WTC11 (cell line): ENCODE data around the gene FAM185A. TPM values are rescaled to one million over a fixed set of nuclear protein-coding genes. Genes with fewer than 3 reads are reported as not detected.

Experiments
- ATAC-seq: fragments of 200-7000 bp; cut with Tn5 transposase; 2 replicates; pipeline ENCODE4 v1.10.0; 2021; ENCODE audit warnings: mild to moderate bottlenecking, moderate library complexity
- CTCF ChIA-PET: fragments of 300-600 bp; sonication (Branson Sonifier 250); formaldehyde crosslinking; loops from one replicate; lab custom pipeline; 2021; ENCODE audit warnings: antibody characterized with exemption; lab: Charles Lee
- POLR2A ChIA-PET: fragments of 350-600 bp; sonication (Branson Sonifier 250); formaldehyde crosslinking; loops from one replicate; lab custom pipeline; 2021; ENCODE audit warnings: antibody characterized with exemption; lab: Charles Lee
- DNase-seq: peaks from one replicate; pipeline ENCODE4 v3.0.0; 2021; ENCODE audit warnings: low spot score
- H3K27ac Mint-ChIP-seq: 2 replicates; pipeline ENCODE4 v1.8.0; 2021; ENCODE audit warnings: mixed read lengths
- H3K27me3 Mint-ChIP-seq: 2 replicates; pipeline ENCODE4 v1.8.0; 2021; ENCODE audit warnings: low read depth, mild to moderate bottlenecking, moderate library complexity, mixed read lengths
- H3K36me3 Mint-ChIP-seq: 2 replicates; pipeline ENCODE4 v1.8.0; 2021; ENCODE audit warnings: mixed read lengths
- H3K4me1 Mint-ChIP-seq: 2 replicates; pipeline ENCODE4 v1.8.0; 2022; ENCODE audit warnings: mixed read lengths
- H3K4me3 Mint-ChIP-seq: 2 replicates; pipeline ENCODE4 v1.8.0; 2021; ENCODE audit warnings: mild to moderate bottlenecking, moderate library complexity, mixed read lengths
- H3K9me3 Mint-ChIP-seq: 2 replicates; pipeline ENCODE4 v1.8.0; 2021; ENCODE audit warnings: mixed read lengths
- GTF2I ChIP-seq: fragments of 250-450 bp; sonication (Bioruptor Pico); conservative IDR thresholded peaks from 2 replicates; pipeline ENCODE4 v1.4.0; 2021; ENCODE audit warnings: mild to moderate bottlenecking
- JAZF1 ChIP-seq: fragments of 250-450 bp; sonication (Bioruptor Pico); IDR thresholded peaks from 2 replicates; pipeline ENCODE4 v1.9.0; 2021; ENCODE audit warnings: moderate library complexity, mild to moderate bottlenecking, inconsistent platforms
- NFATC4 ChIP-seq: fragments of 250-450 bp; sonication (Bioruptor Pico); IDR thresholded peaks from 2 replicates; pipeline ENCODE4 v1.9.0; 2021; ENCODE audit warnings: mild to moderate bottlenecking
- NFE2L1 ChIP-seq: sonication (generic); formaldehyde crosslinking; IDR thresholded peaks from 2 replicates; pipeline ENCODE4 v1.8.1; 2023; ENCODE audit warnings: missing genetic modification reagents
- SMAD3 ChIP-seq: sonication (generic); formaldehyde crosslinking; IDR thresholded peaks from 2 replicates; pipeline ENCODE4 v1.8.0; 2022; ENCODE audit warnings: missing genetic modification reagents, mild to moderate bottlenecking, borderline replicate concordance
- SP1 ChIP-seq: sonication (generic); formaldehyde crosslinking; conservative IDR thresholded peaks from 2 replicates; pipeline ENCODE4 v1.8.1; 2022; ENCODE audit warnings: missing genetic modification reagents
- TCF7 ChIP-seq: sonication (generic); formaldehyde crosslinking; IDR thresholded peaks from 2 replicates; pipeline ENCODE4 v1.8.0; 2022; ENCODE audit warnings: mild to moderate bottlenecking, low read depth, missing genetic modification reagents, moderate library complexity
- TEAD1 ChIP-seq: sonication (generic); formaldehyde crosslinking; IDR thresholded peaks from 2 replicates; pipeline ENCODE4 v1.8.0; 2022; ENCODE audit warnings: mild to moderate bottlenecking, missing genetic modification reagents
- ZNF121 ChIP-seq: sonication (generic); formaldehyde crosslinking; IDR thresholded peaks from 2 replicates; pipeline ENCODE4 v1.8.0; 2023; ENCODE audit warnings: missing genetic modification reagents
- ZNF396 ChIP-seq: fragments of 250-450 bp; sonication (Bioruptor Pico); IDR thresholded peaks from 2 replicates; pipeline ENCODE4 v1.8.0; 2021; ENCODE audit warnings: mild to moderate bottlenecking, moderate library complexity, borderline replicate concordance
- ZNF423 ChIP-seq: fragments of 250-450 bp; sonication (Bioruptor Pico); IDR thresholded peaks from 2 replicates; pipeline ENCODE4 v2.1.2; 2022; ENCODE audit warnings: mild to moderate bottlenecking, moderate library complexity
- ZNF671 ChIP-seq: fragments of 250-450 bp; sonication (Bioruptor Pico); IDR thresholded peaks from 2 replicates; pipeline ENCODE4 v1.8.0; 2021; ENCODE audit warnings: mild to moderate bottlenecking
- total RNA-seq: library from RNA; stranded (reverse); gene quantifications from 3 replicates; pipeline ENCODE4 v1.2.3, GENCODE V29; 2021
- TF ChIP-seq, protein P1 (sequence below): sonication (generic); formaldehyde crosslinking; IDR thresholded peaks from 2 replicates; pipeline ENCODE4 v1.8.0; 2023; ENCODE audit warnings: mild to moderate bottlenecking, missing genetic modification reagents
- TF ChIP-seq, protein P2 (sequence below): fragments of 200-600 bp; IDR thresholded peaks from 2 replicates; pipeline ENCODE4 v1.8.0; 2022; ENCODE audit warnings: antibody characterized with exemption
- TF ChIP-seq, protein P3 (sequence below): sonication (generic); formaldehyde crosslinking; IDR thresholded peaks from 2 replicates; pipeline ENCODE4 v1.8.0; 2023; ENCODE audit warnings: missing genetic modification reagents
- TF ChIP-seq, protein P4 (sequence below): sonication (generic); formaldehyde crosslinking; IDR thresholded peaks from 2 replicates; pipeline ENCODE4 v1.8.1; 2022; ENCODE audit warnings: low read depth, missing genetic modification reagents, borderline replicate concordance
- TF ChIP-seq, protein P5 (sequence below): sonication (generic); formaldehyde crosslinking; IDR thresholded peaks from 2 replicates; pipeline ENCODE4 v1.8.1; 2023; ENCODE audit warnings: mild to moderate bottlenecking, moderate library complexity, missing genetic modification reagents
- TF ChIP-seq, protein P6 (sequence below): fragments of 250-450 bp; sonication (Bioruptor Pico); IDR thresholded peaks from 2 replicates; pipeline ENCODE4 v1.9.0; 2021; ENCODE audit warnings: mild to moderate bottlenecking, borderline replicate concordance
- TF ChIP-seq, protein P7 (sequence below): sonication (generic); formaldehyde crosslinking; IDR thresholded peaks from 2 replicates; pipeline ENCODE4 v1.8.0; 2022; ENCODE audit warnings: mild to moderate bottlenecking, missing genetic modification reagents

FAM185A gene
- total RNA-seq, 1 experiment from 2014 or later, result 8.6 TPM

DNA sequence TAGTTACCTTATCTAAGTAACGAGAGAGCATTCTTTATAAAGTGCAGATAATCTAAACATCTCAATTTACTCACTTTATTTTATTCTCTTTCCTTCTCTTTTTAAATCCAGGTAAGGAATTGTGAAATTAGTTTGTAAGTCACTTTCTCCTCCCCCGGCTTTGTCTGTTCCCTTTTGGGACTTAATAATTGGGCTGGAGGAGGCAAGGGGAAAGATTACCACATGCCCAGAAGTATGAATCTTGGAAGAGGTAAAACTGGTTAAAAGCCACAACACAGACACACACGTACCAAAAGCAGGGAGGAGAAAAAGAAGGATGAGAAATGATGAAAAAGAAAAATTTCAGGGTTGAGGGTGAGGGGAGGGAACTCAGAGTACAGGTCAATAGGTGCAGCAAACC, 100.7 kb downstream of the FAM185A start:
- H3K36me3 Mint-ChIP-seq, result no peaks in the 10 kb centered on the region
- H3K27ac Mint-ChIP-seq, result 0 out of 2 replicates have a peak overlapping the region, but pooled peaks have one; percentile 4
- DNase-seq, result no peak
- no peak for TF ChIP-seq TCF7
- TF ChIP-seq, protein P1, sequence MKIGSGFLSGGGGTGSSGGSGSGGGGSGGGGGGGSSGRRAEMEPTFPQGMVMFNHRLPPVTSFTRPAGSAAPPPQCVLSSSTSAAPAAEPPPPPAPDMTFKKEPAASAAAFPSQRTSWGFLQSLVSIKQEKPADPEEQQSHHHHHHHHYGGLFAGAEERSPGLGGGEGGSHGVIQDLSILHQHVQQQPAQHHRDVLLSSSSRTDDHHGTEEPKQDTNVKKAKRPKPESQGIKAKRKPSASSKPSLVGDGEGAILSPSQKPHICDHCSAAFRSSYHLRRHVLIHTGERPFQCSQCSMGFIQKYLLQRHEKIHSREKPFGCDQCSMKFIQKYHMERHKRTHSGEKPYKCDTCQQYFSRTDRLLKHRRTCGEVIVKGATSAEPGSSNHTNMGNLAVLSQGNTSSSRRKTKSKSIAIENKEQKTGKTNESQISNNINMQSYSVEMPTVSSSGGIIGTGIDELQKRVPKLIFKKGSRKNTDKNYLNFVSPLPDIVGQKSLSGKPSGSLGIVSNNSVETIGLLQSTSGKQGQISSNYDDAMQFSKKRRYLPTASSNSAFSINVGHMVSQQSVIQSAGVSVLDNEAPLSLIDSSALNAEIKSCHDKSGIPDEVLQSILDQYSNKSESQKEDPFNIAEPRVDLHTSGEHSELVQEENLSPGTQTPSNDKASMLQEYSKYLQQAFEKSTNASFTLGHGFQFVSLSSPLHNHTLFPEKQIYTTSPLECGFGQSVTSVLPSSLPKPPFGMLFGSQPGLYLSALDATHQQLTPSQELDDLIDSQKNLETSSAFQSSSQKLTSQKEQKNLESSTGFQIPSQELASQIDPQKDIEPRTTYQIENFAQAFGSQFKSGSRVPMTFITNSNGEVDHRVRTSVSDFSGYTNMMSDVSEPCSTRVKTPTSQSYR (CRISPR knock-in tag), result no peak
- no peak for TF ChIP-seq SP1 (CRISPR knock-in tag)
- TF ChIP-seq, protein P2, sequence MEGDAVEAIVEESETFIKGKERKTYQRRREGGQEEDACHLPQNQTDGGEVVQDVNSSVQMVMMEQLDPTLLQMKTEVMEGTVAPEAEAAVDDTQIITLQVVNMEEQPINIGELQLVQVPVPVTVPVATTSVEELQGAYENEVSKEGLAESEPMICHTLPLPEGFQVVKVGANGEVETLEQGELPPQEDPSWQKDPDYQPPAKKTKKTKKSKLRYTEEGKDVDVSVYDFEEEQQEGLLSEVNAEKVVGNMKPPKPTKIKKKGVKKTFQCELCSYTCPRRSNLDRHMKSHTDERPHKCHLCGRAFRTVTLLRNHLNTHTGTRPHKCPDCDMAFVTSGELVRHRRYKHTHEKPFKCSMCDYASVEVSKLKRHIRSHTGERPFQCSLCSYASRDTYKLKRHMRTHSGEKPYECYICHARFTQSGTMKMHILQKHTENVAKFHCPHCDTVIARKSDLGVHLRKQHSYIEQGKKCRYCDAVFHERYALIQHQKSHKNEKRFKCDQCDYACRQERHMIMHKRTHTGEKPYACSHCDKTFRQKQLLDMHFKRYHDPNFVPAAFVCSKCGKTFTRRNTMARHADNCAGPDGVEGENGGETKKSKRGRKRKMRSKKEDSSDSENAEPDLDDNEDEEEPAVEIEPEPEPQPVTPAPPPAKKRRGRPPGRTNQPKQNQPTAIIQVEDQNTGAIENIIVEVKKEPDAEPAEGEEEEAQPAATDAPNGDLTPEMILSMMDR, result no peak
- TF ChIP-seq NFE2L1 (CRISPR knock-in tag), result no peak
- TF ChIP-seq SMAD3 (CRISPR knock-in tag), result no peak
- TF ChIP-seq ZNF121 (CRISPR knock-in tag), result no peak
- TF ChIP-seq JAZF1, result no peak
- TF ChIP-seq, protein P3, sequence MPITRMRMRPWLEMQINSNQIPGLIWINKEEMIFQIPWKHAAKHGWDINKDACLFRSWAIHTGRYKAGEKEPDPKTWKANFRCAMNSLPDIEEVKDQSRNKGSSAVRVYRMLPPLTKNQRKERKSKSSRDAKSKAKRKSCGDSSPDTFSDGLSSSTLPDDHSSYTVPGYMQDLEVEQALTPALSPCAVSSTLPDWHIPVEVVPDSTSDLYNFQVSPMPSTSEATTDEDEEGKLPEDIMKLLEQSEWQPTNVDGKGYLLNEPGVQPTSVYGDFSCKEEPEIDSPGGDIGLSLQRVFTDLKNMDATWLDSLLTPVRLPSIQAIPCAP (CRISPR knock-in tag), result no peak
- TF ChIP-seq, protein P4, sequence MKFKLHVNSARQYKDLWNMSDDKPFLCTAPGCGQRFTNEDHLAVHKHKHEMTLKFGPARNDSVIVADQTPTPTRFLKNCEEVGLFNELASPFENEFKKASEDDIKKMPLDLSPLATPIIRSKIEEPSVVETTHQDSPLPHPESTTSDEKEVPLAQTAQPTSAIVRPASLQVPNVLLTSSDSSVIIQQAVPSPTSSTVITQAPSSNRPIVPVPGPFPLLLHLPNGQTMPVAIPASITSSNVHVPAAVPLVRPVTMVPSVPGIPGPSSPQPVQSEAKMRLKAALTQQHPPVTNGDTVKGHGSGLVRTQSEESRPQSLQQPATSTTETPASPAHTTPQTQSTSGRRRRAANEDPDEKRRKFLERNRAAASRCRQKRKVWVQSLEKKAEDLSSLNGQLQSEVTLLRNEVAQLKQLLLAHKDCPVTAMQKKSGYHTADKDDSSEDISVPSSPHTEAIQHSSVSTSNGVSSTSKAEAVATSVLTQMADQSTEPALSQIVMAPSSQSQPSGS (CRISPR knock-in tag), result no peak
- no peak for TF ChIP-seq ZNF423 (CRISPR knock-in tag)
- TF ChIP-seq, protein P5, sequence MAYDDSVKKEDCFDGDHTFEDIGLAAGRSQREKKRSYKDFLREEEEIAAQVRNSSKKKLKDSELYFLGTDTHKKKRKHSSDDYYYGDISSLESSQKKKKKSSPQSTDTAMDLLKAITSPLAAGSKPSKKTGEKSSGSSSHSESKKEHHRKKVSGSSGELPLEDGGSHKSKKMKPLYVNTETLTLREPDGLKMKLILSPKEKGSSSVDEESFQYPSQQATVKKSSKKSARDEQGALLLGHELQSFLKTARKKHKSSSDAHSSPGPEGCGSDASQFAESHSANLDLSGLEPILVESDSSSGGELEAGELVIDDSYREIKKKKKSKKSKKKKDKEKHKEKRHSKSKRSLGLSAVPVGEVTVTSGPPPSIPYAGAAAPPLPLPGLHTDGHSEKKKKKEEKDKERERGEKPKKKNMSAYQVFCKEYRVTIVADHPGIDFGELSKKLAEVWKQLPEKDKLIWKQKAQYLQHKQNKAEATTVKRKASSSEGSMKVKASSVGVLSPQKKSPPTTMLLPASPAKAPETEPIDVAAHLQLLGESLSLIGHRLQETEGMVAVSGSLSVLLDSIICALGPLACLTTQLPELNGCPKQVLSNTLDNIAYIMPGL, result no peak
- TF ChIP-seq ZNF396 (CRISPR knock-in tag), result no peak
- no peak for TF ChIP-seq TEAD1 (CRISPR knock-in tag)
- TF ChIP-seq ZNF671 (CRISPR knock-in tag), result no peak
- TF ChIP-seq, protein P6, sequence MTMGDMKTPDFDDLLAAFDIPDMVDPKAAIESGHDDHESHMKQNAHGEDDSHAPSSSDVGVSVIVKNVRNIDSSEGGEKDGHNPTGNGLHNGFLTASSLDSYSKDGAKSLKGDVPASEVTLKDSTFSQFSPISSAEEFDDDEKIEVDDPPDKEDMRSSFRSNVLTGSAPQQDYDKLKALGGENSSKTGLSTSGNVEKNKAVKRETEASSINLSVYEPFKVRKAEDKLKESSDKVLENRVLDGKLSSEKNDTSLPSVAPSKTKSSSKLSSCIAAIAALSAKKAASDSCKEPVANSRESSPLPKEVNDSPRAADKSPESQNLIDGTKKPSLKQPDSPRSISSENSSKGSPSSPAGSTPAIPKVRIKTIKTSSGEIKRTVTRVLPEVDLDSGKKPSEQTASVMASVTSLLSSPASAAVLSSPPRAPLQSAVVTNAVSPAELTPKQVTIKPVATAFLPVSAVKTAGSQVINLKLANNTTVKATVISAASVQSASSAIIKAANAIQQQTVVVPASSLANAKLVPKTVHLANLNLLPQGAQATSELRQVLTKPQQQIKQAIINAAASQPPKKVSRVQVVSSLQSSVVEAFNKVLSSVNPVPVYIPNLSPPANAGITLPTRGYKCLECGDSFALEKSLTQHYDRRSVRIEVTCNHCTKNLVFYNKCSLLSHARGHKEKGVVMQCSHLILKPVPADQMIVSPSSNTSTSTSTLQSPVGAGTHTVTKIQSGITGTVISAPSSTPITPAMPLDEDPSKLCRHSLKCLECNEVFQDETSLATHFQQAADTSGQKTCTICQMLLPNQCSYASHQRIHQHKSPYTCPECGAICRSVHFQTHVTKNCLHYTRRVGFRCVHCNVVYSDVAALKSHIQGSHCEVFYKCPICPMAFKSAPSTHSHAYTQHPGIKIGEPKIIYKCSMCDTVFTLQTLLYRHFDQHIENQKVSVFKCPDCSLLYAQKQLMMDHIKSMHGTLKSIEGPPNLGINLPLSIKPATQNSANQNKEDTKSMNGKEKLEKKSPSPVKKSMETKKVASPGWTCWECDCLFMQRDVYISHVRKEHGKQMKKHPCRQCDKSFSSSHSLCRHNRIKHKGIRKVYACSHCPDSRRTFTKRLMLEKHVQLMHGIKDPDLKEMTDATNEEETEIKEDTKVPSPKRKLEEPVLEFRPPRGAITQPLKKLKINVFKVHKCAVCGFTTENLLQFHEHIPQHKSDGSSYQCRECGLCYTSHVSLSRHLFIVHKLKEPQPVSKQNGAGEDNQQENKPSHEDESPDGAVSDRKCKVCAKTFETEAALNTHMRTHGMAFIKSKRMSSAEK, result no peak
- TF ChIP-seq GTF2I (CRISPR knock-in tag), result no peak
- no peak for TF ChIP-seq NFATC4 (CRISPR knock-in tag)
- TF ChIP-seq, protein P7, sequence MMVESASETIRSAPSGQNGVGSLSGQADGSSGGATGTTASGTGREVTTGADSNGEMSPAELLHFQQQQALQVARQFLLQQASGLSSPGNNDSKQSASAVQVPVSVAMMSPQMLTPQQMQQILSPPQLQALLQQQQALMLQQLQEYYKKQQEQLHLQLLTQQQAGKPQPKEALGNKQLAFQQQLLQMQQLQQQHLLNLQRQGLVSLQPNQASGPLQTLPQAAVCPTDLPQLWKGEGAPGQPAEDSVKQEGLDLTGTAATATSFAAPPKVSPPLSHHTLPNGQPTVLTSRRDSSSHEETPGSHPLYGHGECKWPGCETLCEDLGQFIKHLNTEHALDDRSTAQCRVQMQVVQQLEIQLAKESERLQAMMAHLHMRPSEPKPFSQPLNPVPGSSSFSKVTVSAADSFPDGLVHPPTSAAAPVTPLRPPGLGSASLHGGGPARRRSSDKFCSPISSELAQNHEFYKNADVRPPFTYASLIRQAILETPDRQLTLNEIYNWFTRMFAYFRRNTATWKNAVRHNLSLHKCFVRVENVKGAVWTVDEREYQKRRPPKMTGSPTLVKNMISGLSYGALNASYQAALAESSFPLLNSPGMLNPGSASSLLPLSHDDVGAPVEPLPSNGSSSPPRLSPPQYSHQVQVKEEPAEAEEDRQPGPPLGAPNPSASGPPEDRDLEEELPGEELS (CRISPR knock-in tag), result no peak
- TF ChIP-seq, all 79 proteins: peak for 0
- H3K27me3 Mint-ChIP-seq, result no peaks in the 10 kb centered on the region
- ChIA-PET POLR2A (no interaction called here), CTCF (no interaction called here)
- no peaks in the 10 kb centered on the region for H3K4me1 Mint-ChIP-seq
- no peak for ATAC-seq
- no peak overlapping the region for H3K4me3 Mint-ChIP-seq
- peaks cover 6% of the 10 kb centered on the region for H3K9me3 Mint-ChIP-seq
